Ectodermal cell (in vitro differentiated cells): ENCODE results near the gene SLC7A11.
"Not testable (repeated sequence)": the region's sequence is repeated elsewhere in the genome, so short reads cannot be mapped to it uniquely, and the experiment has no call there.

Experiments used
- H3K27ac ChIP-seq: 2 replicates; pipeline ENCODE4 v1.7.0; 2013; ENCODE audit warnings: mild to moderate bottlenecking, low read depth, low read length; ENCODE audit not compliant: insufficient read depth, poor library complexity, severe bottlenecking
- H3K27me3 ChIP-seq: 2 replicates; pipeline ENCODE4 v1.7.0; 2013; ENCODE audit warnings: mild to moderate bottlenecking, low read length; ENCODE audit not compliant: insufficient read depth, control insufficient read depth, poor library complexity, severe bottlenecking
- H3K36me3 ChIP-seq: one replicate; pipeline ENCODE4 v1.7.0; 2013; ENCODE audit warnings: low read length; ENCODE audit not compliant: control insufficient read depth, insufficient read depth
- H3K4me1 ChIP-seq: one replicate; pipeline ENCODE4 v1.7.0; 2013; ENCODE audit warnings: low read length; ENCODE audit not compliant: control insufficient read depth, insufficient read depth
- H3K4me3 ChIP-seq: 2 replicates; pipeline ENCODE4 v1.7.0; 2013; ENCODE audit warnings: low read depth, low read length, control low read depth; ENCODE audit not compliant: insufficient read depth
- H3K9me3 ChIP-seq: 2 replicates; pipeline ENCODE4 v1.7.0; 2013; ENCODE audit warnings: mild to moderate bottlenecking, low read length, moderate library complexity; ENCODE audit not compliant: control insufficient read depth
- WGBS, 2 experiments: methylation state at CpG; one replicate each; pipeline ENCODE4 v1.1.7; 2013; ENCODE audit warnings: missing lambda C conversion rate in 2 of 2; 5-methylcytosine and 5-hydroxymethylcytosine counted together

Gene SLC7A11

GRCh38 chr4:138218976-138219375 is 23.2 kb downstream of the SLC7A11 start:
- Histone ChIP-seq H3K27ac (no peak overlapping the region), H3K27me3 (no peaks in the 10 kb centered on the region), H3K9me3 (no peaks in the 10 kb centered on the region), H3K4me1 (peaks cover 44% of the 10 kb centered on the region), H3K4me3 (no peak overlapping the region), H3K36me3 (no peaks in the 10 kb centered on the region)
- WGBS, 2 experiments, result 77 to 80% methylated on average over 5 of the region's 5 CpGs

GRCh38 chr4:138217567-138217966 is 24.6 kb downstream of the SLC7A11 start:
- WGBS, 2 experiments, result 34 to 35% methylated on average over 5 of the region's 5 CpGs
- Histone ChIP-seq H3K27me3 (no peaks in the 10 kb centered on the region), H3K36me3 (peaks cover 4% of the 10 kb centered on the region), H3K9me3 (no peaks in the 10 kb centered on the region), H3K4me3 (no peak overlapping the region), H3K27ac (peak overlapping the region; percentile 47), H3K4me1 (peaks cover 33% of the 10 kb centered on the region)

GRCh38 chr4:138216272-138216867 is 25.8 kb downstream of the SLC7A11 start:
- H3K36me3 ChIP-seq, result peaks cover 4% of the 10 kb centered on the region
- WGBS, 2 experiments, result 43 to 60% methylated on average over 3 to 4 of the region's 4 CpGs
- peaks cover 28% of the 10 kb centered on the region for H3K4me1 ChIP-seq
- H3K9me3 ChIP-seq, result no peaks in the 10 kb centered on the region
- no peak overlapping the region for H3K4me3 ChIP-seq
- H3K27me3 ChIP-seq, result no peaks in the 10 kb centered on the region
- H3K27ac ChIP-seq, result peak overlapping the region; percentile 73

- not testable (repeated sequence) for H3K4me1 ChIP-seq, H3K9me3 ChIP-seq, H3K27me3 ChIP-seq, H3K4me3 ChIP-seq, H3K36me3 ChIP-seq, H3K27ac ChIP-seq
- WGBS, 2 experiments, result 93 to 100% methylated on average over 1 to 2 of the region's 2 CpGs
Observed at GRCh38 chr4:138210576-138210975, 31.6 kb downstream of the SLC7A11 start.

GRCh38 chr4:138209094-138209493 is 33.1 kb downstream of the SLC7A11 start:
- H3K36me3 ChIP-seq, result peaks cover 4% of the 10 kb centered on the region
- H3K27ac ChIP-seq, result no peak overlapping the region
- WGBS, 2 experiments, result 87 to 100% methylated on average over 1 of the region's 1 CpG
- no peaks in the 10 kb centered on the region for H3K27me3 ChIP-seq
- H3K9me3 ChIP-seq, result no peaks in the 10 kb centered on the region
- no peak overlapping the region for H3K4me3 ChIP-seq
- H3K4me1 ChIP-seq, result no peaks in the 10 kb centered on the region

- no peaks in the 10 kb centered on the region for H3K9me3 ChIP-seq
- no peak overlapping the region for H3K27ac ChIP-seq
- WGBS, 2 experiments, result 86 to 88% methylated on average over 1 of the region's 1 CpG
- H3K36me3 ChIP-seq, result no peaks in the 10 kb centered on the region
- H3K27me3 ChIP-seq, result no peaks in the 10 kb centered on the region
- no peaks in the 10 kb centered on the region for H3K4me1 ChIP-seq
- no peak overlapping the region for H3K4me3 ChIP-seq
Observed at GRCh38 chr4:138205531-138206233, 36.5 kb downstream of the SLC7A11 start.

GRCh38 chr4:138204507-138204906 is 37.6 kb downstream of the SLC7A11 start:
- 98 to 100% methylated on average over 4 to 5 of the region's 5 CpGs for WGBS, 2 experiments
- H3K27ac ChIP-seq, result no peak overlapping the region

GRCh38 chr4:138202686-138203085 is 39.5 kb downstream of the SLC7A11 start:
- 76 to 89% methylated on average over 2 of the region's 2 CpGs for WGBS, 2 experiments
- H3K4me1 ChIP-seq, result no peaks in the 10 kb centered on the region
- no peaks in the 10 kb centered on the region for H3K36me3 ChIP-seq
- no peak overlapping the region for H3K27ac ChIP-seq
- H3K9me3 ChIP-seq, result no peaks in the 10 kb centered on the region
- H3K4me3 ChIP-seq, result no peak overlapping the region
- no peaks in the 10 kb centered on the region for H3K27me3 ChIP-seq

More at GRCh38 chr4:138204507-138204906, 37.6 kb downstream of the SLC7A11 start:
- H3K27me3 ChIP-seq, result no peaks in the 10 kb centered on the region
- no peaks in the 10 kb centered on the region for H3K9me3 ChIP-seq
- H3K36me3 ChIP-seq, result no peaks in the 10 kb centered on the region
- H3K4me3 ChIP-seq, result no peak overlapping the region
- no peaks in the 10 kb centered on the region for H3K4me1 ChIP-seq

GRCh38 chr4:138200236-138200590 is 41.9 kb downstream of the SLC7A11 start:
- WGBS, 2 experiments, result 58 to 59% methylated on average over 1 of the region's 1 CpG
- Histone ChIP-seq H3K9me3 (no peaks in the 10 kb centered on the region), H3K4me1 (no peaks in the 10 kb centered on the region), H3K27me3 (no peaks in the 10 kb centered on the region), H3K27ac (no peak overlapping the region), H3K4me3 (no peak overlapping the region), H3K36me3 (no peaks in the 10 kb centered on the region)

- 80 to 84% methylated on average over 5 of the region's 5 CpGs for WGBS, 2 experiments
- H3K36me3 ChIP-seq, result no peaks in the 10 kb centered on the region
- no peak overlapping the region for H3K27ac ChIP-seq
- no peaks in the 10 kb centered on the region for H3K4me1 ChIP-seq
- no peak overlapping the region for H3K4me3 ChIP-seq
- no peaks in the 10 kb centered on the region for H3K27me3 ChIP-seq
- H3K9me3 ChIP-seq, result no peaks in the 10 kb centered on the region
Observed at GRCh38 chr4:138199568-138200235, 42.4 kb downstream of the SLC7A11 start.
